ENCODE measurements around the gene CAST. TPM values are rescaled to one million over a fixed set of nuclear protein-coding genes. Genes with fewer than 3 reads are reported as not detected.

The CAST gene
- polyA plus RNA-seq, 2 of the 4 experiments (the other 2 are of a cell fraction): 163 to 257 TPM

DNA sequence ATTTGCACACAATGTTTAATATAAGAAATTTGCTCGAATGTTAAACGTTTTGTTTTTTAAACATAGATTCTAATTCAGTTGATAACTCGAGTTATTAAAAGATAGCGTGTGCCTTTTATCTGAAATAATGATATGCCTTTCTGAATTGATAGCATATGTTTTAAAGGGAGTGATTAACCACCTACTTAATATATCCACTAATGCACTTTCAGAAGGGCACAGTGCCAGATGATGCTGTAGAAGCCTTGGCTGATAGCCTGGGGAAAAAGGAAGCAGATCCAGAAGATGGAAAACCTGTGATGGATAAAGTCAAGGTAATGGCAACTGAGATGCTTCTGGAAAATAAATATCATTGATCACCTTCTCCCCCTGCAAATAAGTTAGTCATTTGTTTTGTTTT lies 91.7 kb downstream of the CAST start (continued):
- TF ChIP-seq ZC3H11A (IDR thresholded peaks at IDR 0.05) (no peak), EP300 (IDR thresholded peaks at IDR 0.05) (no peak), TFCP2L1 (CRISPR knock-in tag; IDR thresholded peaks at IDR 0.05) (no peak), POLR2AphosphoS2 (conservative IDR thresholded peaks at IDR 0.05; ENCODE audit: low read length) (no peak)
- TF ChIP-seq, protein P1, sequence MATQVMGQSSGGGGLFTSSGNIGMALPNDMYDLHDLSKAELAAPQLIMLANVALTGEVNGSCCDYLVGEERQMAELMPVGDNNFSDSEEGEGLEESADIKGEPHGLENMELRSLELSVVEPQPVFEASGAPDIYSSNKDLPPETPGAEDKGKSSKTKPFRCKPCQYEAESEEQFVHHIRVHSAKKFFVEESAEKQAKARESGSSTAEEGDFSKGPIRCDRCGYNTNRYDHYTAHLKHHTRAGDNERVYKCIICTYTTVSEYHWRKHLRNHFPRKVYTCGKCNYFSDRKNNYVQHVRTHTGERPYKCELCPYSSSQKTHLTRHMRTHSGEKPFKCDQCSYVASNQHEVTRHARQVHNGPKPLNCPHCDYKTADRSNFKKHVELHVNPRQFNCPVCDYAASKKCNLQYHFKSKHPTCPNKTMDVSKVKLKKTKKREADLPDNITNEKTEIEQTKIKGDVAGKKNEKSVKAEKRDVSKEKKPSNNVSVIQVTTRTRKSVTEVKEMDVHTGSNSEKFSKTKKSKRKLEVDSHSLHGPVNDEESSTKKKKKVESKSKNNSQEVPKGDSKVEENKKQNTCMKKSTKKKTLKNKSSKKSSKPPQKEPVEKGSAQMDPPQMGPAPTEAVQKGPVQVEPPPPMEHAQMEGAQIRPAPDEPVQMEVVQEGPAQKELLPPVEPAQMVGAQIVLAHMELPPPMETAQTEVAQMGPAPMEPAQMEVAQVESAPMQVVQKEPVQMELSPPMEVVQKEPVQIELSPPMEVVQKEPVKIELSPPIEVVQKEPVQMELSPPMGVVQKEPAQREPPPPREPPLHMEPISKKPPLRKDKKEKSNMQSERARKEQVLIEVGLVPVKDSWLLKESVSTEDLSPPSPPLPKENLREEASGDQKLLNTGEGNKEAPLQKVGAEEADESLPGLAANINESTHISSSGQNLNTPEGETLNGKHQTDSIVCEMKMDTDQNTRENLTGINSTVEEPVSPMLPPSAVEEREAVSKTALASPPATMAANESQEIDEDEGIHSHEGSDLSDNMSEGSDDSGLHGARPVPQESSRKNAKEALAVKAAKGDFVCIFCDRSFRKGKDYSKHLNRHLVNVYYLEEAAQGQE (IDR thresholded peaks at IDR 0.05): no peak

DNA sequence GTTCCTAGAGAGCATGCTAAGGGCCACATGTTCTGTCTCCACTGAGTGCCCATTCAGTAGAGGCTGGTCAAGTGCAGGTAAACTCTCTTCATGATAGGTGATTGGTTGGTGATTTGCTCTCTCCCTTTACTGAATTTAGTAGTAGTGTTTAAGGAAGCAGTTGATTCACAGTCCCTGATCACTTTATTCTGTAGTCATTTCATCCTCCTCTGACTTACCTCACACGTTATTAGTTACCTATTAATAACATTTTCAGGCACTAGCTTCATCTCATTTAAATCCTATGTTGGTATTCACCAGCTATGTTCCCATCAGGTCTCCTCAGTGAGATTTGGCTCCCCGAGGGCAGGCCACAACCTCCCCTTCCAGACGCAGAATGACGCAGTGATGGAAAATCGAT lies 93.7 kb downstream of the CAST start:
- TF ChIP-seq NR3C1 (IDR thresholded peaks at IDR 0.05): no peak
- TF ChIP-seq TP53 (CRISPR knock-in tag; IDR thresholded peaks at IDR 0.05): no peak
- no peak for TF ChIP-seq KDM5A (IDR thresholded peaks at IDR 0.05)
- TF ChIP-seq, protein P2, sequence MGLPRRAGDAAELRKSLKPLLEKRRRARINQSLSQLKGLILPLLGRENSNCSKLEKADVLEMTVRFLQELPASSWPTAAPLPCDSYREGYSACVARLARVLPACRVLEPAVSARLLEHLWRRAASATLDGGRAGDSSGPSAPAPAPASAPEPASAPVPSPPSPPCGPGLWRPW (IDR thresholded peaks at IDR 0.05): no peak
- no peak for TF ChIP-seq EHMT2 (IDR thresholded peaks at IDR 0.05; ENCODE audit: low read depth)
- TF ChIP-seq HDAC2 (IDR thresholded peaks at IDR 0.05): no peak
- TF ChIP-seq FOSL2 (IDR thresholded peaks at IDR 0.05): no peak
- no peak for TF ChIP-seq FOSL2 (CRISPR knock-in tag; IDR thresholded peaks at IDR 0.05)
- TF ChIP-seq TFCP2L1 (CRISPR knock-in tag; IDR thresholded peaks at IDR 0.05): no peak
- ChIA-PET POLR2A (no interaction called here), CTCF (interaction anchor here (0.8 to 3.1 kb wide), 3 partner anchors 142 to 408 kb away, joined by 3 to 12 read pairs (median 3); no protein-coding TSS in a partner anchor)
- FAIRE-seq: no peak
- H3K27ac ChIP-seq: no peak overlapping the region
- no peak for DNase-seq (ENCODE audit: low read depth in 1 of 2, low spot score in 1 of 2)
- H3K4me3 ChIP-seq: no peak overlapping the region
- H3K9me3 ChIP-seq: no peaks in the 10 kb centered on the region
- ATAC-seq: no peak
- no peaks in the 10 kb centered on the region for H3K4me1 ChIP-seq
- 72% methylated on average over 5 of the region's 5 CpGs for WGBS (ENCODE audit: missing lambda C conversion rate)
- no peak overlapping the region for H3K4me2 ChIP-seq

DNA sequence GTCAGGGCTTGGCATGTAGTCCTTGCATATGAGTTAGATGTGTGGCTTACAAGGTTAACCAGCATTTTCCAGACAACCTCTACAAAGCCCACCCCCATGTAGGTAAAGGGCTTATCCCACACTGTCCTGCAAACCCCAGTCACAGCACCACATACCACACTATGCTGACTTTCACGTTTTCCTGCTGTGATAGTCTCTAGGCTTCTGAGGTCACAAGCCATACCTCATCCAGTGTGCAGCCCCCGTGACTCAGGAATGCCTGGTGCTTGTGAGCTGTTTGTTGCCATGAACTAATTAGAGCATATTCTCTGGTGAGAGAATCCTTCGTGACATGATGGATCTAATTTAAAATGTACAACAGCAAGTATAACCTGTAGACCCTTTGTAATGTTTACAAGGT lies 94.8 kb downstream of the CAST start:
- no peaks in the 10 kb centered on the region for H3K4me1 ChIP-seq
- FAIRE-seq (no peak), ATAC-seq (peak in 1 of 2 experiments; percentile 26; a peak in 1 of 6 replicates), DNase-seq (ENCODE audit: low read depth in 1 of 2, low spot score in 1 of 2) (no peak)
- no peak overlapping the region for H3K4me2 ChIP-seq
- ChIA-PET POLR2A (no interaction called here), CTCF (interaction anchor here (0.6 to 3.1 kb wide), 3 partner anchors 29 to 404 kb away, joined by 3 to 12 read pairs (median 4); no protein-coding TSS in a partner anchor)
- H3K9me3 ChIP-seq: no peaks in the 10 kb centered on the region
- 78% methylated on average over 3 of the region's 3 CpGs for WGBS (ENCODE audit: missing lambda C conversion rate)
- no peak overlapping the region for H3K27ac ChIP-seq
- H3K4me3 ChIP-seq: no peak overlapping the region
- TF ChIP-seq ZC3H11A (IDR thresholded peaks at IDR 0.05) (no peak), TP53 (CRISPR knock-in tag; IDR thresholded peaks at IDR 0.05) (no peak), BHLHE40 (IDR thresholded peaks at IDR 0.05; ENCODE audit: low read depth, low read length) (no peak), MYC (IDR thresholded peaks at IDR 0.05; ENCODE audit: borderline replicate concordance, low read length) (no peak), HOXB13 (CRISPR knock-in tag; IDR thresholded peaks at IDR 0.05; ENCODE audit: low read depth) (no peak), RNF2 (IDR thresholded peaks at IDR 0.05; ENCODE audit: borderline replicate concordance, low read depth) (no peak), RCOR1 (IDR thresholded peaks at IDR 0.05; ENCODE audit: low read depth, low read length) (no peak), NFE2L2 (conservative IDR thresholded peaks at IDR 0.05; ENCODE audit: low read length) (no peak), RFX5 (IDR thresholded peaks at IDR 0.05) (no peak), HEYL (CRISPR knock-in tag; IDR thresholded peaks at IDR 0.05) (no peak)
- TF ChIP-seq, protein P3, sequence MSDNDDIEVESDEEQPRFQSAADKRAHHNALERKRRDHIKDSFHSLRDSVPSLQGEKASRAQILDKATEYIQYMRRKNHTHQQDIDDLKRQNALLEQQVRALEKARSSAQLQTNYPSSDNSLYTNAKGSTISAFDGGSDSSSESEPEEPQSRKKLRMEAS (IDR thresholded peaks at IDR 0.05): no peak
- TF ChIP-seq, protein P2 (IDR thresholded peaks at IDR 0.05): no peak
- TF ChIP-seq, protein P1 (IDR thresholded peaks at IDR 0.05): no peak
- TF ChIP-seq, protein P4, sequence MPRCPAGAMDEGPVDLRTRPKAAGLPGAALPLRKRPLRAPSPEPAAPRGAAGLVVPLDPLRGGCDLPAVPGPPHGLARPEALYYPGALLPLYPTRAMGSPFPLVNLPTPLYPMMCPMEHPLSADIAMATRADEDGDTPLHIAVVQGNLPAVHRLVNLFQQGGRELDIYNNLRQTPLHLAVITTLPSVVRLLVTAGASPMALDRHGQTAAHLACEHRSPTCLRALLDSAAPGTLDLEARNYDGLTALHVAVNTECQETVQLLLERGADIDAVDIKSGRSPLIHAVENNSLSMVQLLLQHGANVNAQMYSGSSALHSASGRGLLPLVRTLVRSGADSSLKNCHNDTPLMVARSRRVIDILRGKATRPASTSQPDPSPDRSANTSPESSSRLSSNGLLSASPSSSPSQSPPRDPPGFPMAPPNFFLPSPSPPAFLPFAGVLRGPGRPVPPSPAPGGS (IDR thresholded peaks at IDR 0.05): no peak
- TF ChIP-seq, protein P5, sequence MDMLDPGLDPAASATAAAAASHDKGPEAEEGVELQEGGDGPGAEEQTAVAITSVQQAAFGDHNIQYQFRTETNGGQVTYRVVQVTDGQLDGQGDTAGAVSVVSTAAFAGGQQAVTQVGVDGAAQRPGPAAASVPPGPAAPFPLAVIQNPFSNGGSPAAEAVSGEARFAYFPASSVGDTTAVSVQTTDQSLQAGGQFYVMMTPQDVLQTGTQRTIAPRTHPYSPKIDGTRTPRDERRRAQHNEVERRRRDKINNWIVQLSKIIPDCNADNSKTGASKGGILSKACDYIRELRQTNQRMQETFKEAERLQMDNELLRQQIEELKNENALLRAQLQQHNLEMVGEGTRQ (IDR thresholded peaks at IDR 0.05): no peak
- TF ChIP-seq, protein P6, sequence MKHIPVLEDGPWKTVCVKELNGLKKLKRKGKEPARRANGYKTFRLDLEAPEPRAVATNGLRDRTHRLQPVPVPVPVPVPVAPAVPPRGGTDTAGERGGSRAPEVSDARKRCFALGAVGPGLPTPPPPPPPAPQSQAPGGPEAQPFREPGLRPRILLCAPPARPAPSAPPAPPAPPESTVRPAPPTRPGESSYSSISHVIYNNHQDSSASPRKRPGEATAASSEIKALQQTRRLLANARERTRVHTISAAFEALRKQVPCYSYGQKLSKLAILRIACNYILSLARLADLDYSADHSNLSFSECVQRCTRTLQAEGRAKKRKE (CRISPR knock-in tag; IDR thresholded peaks at IDR 0.05; ENCODE audit: low read depth): no peak
